GM18498 (cell line): ENCODE measurements around the gene TSPO2.

Experiments used
- ATAC-seq: cut with Tn5 transposase; IDR thresholded peaks from one replicate; pipeline ENCODE4 v1.9.1; 2021; ENCODE audit warnings: mild to moderate bottlenecking, moderate library complexity; ENCODE audit not compliant: unreplicated experiment

TSPO2 gene

DNA sequence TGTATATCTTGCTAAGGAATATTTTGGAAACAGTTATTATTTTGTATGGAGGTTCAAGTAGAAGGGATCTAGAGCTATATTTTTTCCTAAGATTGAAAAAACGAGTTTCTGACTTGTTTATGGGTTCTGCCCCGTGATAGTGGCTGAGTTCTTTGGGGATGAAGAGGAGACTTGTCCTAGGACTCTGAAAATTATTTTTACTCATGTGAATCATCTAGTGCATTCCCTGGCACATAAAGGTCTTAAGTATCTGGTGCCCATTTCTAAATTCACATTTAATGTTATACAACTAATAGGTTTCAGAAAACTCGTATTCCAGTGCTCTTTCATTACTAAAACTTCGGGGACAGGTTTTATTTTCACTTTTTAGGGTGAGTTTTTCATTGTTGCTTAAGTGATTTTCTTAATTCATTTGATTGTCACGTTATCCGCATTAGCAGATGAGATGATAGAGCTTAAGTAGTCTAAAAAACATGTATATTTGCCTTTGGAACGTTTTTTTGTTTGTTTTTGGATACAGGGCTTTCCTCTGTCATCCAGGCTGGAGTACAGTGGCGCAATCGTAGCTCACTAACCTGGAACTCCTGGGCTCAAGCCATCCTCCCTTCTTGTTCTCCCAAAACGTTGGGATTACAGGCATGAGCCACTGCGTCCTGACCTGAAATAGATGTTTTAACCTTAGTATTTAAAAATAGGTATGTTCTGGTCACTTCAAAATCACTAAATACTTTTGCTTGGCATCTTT, 32.6 kb downstream of the TSPO2 start:
- no peak for ATAC-seq

DNA sequence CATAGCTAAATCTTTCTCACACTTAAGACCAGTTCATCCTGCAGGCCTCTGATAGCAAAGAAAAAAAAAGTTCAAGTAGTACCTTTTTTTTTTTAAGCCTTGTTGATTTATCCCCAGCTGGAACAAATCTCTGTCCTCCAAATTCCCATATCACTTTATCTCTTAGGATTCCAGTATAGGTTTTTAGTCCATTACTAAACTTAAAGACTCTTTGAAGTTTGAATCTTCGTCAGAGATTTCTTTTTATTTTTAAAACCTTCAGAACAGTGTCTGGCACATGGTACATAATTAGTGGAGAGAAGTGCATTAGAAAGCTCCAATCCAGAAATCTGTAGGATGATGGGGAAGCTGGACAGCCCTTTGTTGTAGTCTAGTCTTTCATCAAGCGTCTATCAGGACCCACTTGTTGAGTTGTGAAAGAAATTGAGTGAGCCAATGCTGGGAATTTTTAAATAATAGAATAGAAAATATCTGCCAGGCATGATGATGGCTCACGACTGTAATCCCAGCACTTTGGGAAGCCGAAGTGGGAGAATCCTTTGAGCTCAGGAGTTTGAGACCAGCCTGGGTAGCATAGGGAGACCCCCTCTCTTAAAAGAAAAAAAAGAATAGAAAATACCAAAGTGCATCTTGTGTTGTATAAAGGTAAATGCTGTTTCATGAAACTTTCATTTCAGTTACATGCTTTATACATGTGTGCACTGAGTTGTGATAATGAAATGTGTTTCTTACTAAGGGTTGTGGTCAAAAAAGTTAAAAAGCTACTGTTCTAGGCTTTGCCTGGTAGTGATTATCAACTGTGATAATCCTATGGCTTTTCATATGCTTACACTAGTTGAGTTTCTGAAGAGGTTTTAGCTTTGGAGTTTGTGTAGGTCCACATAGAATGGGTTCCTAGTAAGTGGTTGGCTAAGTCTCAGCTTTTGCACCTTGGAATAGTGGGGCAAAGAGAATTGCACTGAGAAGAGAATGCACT, 33.7 kb downstream of the TSPO2 start:
- no peak for ATAC-seq

DNA sequence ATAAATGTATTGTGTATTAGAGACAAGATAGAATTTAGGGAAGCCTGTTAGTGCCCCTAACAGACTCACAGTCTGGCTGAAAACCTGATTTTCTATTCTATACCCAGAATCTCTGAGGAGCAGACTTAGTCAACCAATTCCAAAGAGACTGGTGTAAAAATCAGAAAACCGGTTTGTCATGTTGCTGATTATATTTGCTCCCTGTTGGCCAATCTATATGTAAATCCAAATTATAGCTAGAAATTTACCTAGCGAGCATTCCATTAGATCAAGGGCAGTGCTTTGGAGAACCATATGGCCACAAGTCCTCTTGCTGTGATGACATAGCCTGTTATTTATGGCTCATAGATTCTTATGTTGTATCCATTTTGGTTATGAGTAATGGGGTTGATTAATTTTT, 35.3 kb downstream of the TSPO2 start:
- ATAC-seq, result no peak

DNA sequence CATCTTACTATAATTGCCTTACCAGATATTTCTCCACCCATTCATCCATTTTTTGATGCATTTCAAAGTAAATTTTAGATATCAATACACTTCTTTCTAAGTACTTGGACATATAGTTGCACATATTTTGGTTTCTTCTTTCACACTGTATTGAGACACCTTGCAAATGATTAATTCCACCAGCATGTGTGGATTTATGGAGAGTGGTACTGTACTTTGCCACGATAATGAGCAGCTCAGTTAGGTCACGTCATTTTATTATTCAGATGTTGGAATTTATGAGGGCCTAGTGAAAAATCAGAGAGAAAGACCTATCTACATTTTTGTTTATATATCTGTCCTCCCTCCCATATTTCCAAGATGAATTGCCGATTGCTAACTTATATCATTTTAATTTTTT, 35.8 kb downstream of the TSPO2 start:
- no peak for ATAC-seq

DNA sequence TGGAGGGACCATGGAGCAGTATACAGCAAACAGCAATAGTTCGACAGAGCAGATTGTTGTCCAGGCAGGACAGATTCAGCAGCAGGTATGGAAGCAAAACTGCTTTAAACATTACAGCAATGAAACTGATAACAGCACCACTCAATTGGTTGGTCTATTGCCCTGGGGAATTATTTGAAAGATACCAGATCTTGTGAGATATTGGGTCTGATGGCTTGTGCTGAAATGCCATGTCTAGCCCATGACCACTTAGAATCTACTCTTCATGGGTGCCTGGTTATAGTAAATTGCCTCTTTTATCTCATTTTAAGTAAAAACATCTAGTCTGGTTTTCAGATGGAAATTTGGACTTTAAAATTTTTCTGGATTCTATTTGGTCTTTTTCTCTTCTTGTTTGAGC, 36.8 kb downstream of the TSPO2 start:
- no peak for ATAC-seq

DNA sequence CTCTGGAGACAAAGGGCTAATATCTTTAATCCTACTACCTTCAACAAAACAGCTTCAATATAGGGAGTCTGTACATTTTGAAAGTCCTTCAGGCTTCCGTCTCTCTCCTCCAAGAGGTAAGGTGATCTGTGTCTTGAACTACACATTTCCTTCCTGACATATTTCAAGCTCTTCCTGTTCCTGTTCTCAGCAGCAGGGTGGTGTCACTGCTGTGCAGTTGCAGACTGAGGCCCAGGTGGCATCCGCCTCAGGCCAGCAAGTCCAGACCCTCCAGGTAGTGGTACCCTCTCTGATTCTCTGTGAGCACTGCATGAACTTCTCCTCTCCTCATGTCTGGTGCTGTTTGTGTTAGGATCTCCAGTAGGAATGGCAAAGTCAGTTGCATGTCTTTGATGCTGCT, 38.4 kb downstream of the TSPO2 start:
- ATAC-seq, result no peak

DNA sequence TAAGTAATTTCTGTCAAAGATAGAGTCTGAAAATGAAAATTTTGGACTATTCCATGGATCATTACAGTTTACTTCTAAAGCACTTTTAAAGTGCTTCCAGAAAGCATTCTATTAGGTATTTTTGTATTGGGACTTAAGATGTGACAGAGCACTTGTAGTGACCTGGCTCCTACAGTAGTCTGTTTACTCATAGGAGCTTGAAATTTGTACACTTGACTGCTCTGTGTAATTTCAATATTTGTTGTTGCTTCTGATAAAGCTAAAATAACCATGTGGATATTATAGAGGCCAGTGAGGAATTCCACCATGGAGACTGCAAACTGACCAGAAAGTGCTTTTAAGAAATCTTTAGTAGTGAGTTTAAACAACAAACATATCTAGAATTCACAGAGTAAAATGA, 40.8 kb downstream of the TSPO2 start:
- ATAC-seq, result no peak

DNA sequence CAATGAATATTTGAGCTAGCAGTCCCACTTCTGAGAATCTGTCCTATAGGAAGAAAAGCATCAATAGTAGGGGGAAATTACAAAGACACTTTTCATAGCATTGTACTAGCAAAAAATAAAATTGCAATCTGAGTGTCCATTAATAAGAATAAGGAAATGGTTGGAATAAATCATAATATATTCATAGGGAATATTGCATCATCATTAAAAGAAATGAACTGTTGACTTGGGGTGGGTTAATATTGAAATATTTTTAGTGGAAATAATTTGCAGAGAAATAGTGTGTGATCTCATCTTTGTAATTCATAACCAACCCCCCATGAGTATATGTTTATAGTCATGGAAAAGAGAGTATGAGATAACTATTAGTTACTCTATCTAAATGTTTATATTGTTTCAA, 42.9 kb downstream of the TSPO2 start:
- no peak for ATAC-seq

GRCh38 chr6:41088451-41088850, 46.2 kb downstream of the TSPO2 start:
- ATAC-seq, result no peak

DNA sequence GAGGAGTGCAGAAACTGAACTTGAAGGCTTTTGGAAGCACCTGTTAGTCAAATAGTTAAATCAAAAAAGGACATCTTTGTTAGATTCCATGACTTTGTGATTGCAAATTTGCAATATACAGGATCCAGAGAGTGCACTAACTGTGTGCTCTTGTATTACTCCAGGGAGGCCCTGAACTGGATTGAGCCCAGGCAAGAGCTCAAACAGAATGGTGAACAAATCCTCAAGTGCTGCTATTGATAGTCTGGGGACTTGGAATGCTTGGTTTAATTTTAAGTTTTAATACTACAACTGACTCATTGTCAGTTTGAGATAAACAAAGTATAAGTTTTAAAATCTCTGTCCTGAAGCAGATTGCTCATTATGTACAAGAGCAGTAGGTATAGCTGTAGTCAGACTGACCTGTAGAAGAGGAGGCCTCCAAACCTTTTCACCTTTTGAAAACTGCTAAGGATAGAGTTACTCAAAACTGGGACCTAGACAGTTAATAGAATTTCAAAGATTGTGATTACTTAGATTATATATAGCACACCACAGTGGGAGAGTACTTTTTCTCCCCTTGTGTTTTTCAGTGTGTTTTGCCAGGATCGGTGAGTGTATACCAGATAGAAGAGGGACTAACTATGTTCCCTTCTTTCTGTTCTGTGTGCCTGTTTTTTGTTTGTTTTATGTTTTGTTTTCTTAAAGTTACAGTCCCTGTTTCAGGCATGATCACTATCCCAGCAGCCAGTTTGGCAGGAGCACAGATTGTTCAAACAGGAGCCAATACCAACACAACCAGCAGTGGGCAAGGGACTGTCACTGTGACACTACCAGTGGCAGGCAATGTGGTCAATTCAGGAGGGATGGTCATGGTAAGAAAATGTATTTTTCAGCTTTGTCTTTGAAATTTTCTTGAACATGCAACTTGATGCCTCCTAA, 48.8 kb downstream of the TSPO2 start:
- no peak for ATAC-seq

DNA sequence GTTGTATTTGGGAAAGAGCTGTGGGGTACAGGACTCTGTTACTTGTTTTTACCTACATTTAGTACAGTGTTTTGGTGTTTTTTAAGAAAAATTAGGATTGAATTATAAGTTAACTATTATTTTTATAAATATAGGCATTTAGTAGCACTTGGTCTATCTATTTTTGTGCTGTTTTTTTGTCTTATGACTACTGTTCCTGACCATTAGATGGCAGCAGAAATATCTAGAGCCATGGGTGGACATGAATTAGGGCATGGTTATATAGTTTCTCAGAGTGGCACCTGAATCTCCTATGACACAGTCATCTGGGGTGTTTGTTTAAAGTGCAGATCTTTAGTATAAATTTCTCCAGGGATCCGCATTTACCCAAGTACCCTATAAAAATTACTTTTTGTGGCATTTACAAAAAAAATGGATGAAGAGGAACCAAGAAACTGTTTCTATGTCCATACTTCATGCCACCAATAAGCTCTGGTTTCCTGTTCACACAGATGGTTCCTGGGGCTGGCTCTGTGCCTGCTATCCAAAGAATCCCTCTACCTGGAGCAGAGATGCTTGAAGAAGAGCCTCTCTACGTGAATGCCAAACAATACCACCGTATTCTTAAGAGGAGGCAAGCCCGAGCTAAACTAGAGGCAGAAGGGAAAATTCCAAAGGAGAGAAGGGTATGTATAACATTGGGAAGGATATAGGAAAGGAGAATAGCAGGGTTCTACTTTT, 50.3 kb downstream of the TSPO2 start:
- no peak for ATAC-seq

DNA sequence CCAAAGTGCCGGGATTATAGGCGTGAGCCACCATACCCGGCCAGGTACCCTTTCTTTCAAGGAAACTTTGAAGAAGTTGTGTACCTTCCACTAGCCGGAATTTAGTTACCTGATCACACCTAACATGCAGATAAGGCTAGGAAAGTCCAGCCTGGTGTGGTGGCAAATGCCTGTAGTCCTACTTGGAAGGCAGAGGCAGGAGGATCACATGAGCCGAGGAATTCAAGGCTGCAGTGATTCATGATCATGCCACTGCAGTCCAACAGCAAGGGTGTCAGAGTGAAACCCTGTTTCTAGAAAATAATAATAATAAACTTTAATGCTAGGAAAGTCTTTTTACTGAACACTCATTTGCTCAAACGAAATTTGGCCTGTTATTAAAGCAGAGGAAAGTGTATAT, 51.5 kb downstream of the TSPO2 start:
- ATAC-seq, result no peak
